ENCODE data around the gene CHST15.

CHST15 gene

GRCh38 chr10:124027031-124027611, 66.3 kb downstream of the CHST15 start:
- TF ChIP-seq CTCF (conservative IDR thresholded peaks at IDR 0.05; ENCODE audit: low read depth, low read length) = no peak
- Histone ChIP-seq H3K36me3 (ENCODE audit: insufficient read depth) (peaks cover 12% of the 10 kb centered on the region; the same call in 1 of the 2 replicates), H3K79me2 (ENCODE audit: insufficient read depth, low read depth) (no peaks in the 10 kb centered on the region; the same call in 1 of the 2 replicates)

DNA sequence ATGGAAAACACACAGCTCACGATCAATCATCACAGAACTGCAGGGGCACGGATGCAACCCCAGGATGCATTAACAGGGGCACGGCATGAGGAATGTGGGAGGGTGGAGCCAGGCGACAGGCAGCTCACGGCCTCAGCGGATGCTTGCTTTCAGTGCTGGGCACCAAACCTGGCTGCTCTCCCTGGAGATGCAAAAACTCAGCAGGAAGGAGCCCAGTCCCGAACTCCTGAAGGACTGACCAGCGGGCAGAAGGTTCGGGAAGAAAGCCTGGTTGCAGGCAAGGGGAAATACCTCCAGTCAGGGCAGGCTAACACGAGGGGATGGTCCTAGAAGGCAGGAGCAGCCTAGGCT, 66.8 kb downstream of the CHST15 start:
- H3K4me1 ChIP-seq (ENCODE audit: low read depth, poor library complexity, severe bottlenecking) = peaks cover 4% of the 10 kb centered on the region
- no peak overlapping the region for H3K9ac ChIP-seq
- H3K27ac ChIP-seq = no peak overlapping the region
- H3K79me2 ChIP-seq (ENCODE audit: insufficient read depth, low read depth) = peaks cover 4% of the 10 kb centered on the region; the same call in 1 of the 2 replicates
- no peaks in the 10 kb centered on the region for H3K27me3 ChIP-seq (ENCODE audit: insufficient read depth, low read depth)
- no peak overlapping the region for H2AFZ ChIP-seq (ENCODE audit: low read depth)
- no peaks in the 10 kb centered on the region for H4K20me1 ChIP-seq (ENCODE audit: insufficient read depth)
- H3K4me3 ChIP-seq (IDR thresholded peaks at IDR 0.05; ENCODE audit: insufficient read depth, low read depth, low read length) = no peak overlapping the region
- H3K36me3 ChIP-seq (ENCODE audit: insufficient read depth) = peaks cover 10% of the 10 kb centered on the region; the same call in 1 of the 2 replicates
- TF ChIP-seq CTCF (conservative IDR thresholded peaks at IDR 0.05; ENCODE audit: low read depth, low read length) = no peak
- no peak overlapping the region for H3K4me2 ChIP-seq

More at GRCh38 chr10:124027031-124027611, 66.3 kb downstream of the CHST15 start:
- Histone ChIP-seq H3K27ac (no peak overlapping the region), H3K4me1 (ENCODE audit: low read depth, poor library complexity, severe bottlenecking) (peaks cover 4% of the 10 kb centered on the region), H3K4me2 (no peak overlapping the region), H3K9ac (no peak overlapping the region), H4K20me1 (ENCODE audit: insufficient read depth) (no peaks in the 10 kb centered on the region), H3K4me3 (IDR thresholded peaks at IDR 0.05; ENCODE audit: insufficient read depth, low read depth, low read length) (no peak overlapping the region), H3K27me3 (ENCODE audit: insufficient read depth, low read depth) (no peaks in the 10 kb centered on the region), H2AFZ (ENCODE audit: low read depth) (no peak overlapping the region)

DNA sequence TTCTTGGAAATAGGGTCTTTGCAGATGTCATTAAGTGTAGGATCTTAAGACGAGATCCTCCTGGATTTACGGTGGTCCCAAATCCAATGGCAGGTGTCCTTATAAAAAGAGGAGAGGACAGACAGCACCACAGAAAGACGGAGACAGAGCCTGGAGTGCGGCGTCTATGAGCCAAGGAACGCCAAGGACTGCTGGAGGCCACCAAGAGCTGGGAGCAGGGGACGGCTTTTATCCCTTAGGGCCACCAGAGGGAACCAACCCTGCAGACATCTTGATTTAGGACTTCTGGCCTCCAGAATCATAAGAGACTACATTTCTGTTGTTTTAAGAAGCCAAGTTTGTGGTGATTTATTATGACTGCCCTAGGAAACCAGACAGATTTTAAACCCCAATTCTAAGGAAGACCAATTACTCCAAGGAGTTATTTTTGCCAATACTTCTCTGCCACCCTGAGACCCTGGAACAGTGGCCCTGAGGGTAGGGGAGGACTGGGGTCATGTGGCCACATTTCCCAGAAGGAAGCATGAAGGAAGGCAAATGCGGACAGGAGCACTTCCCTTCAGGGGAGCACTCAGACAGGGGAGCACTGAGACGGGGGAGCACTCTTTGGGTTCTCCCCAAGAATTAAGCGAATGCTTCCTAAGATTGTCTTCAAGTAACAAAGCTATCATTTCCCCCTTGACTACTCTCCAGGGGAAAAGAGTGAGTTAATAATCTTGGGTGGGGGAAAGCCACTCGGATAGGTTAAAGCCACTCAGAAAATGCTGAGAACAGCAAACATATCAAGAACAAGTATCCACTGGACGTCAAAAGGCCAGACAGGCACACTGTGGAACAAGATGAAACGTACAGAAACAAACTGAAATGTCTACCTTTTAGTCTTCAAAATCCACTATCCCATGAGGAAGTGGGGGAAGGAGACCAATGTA, 67.5 kb downstream of the CHST15 start:
- Histone ChIP-seq H3K79me2 (ENCODE audit: insufficient read depth, low read depth) (peaks cover 4% of the 10 kb centered on the region; the same call in 1 of the 2 replicates), H3K36me3 (ENCODE audit: insufficient read depth) (peaks cover 6% of the 10 kb centered on the region; the same call in 1 of the 2 replicates), H3K4me3 (IDR thresholded peaks at IDR 0.05; ENCODE audit: insufficient read depth, low read depth, low read length) (no peak overlapping the region), H3K9ac (no peak overlapping the region), H3K4me2 (no peak overlapping the region), H3K4me1 (ENCODE audit: low read depth, poor library complexity, severe bottlenecking) (peaks cover 4% of the 10 kb centered on the region), H2AFZ (ENCODE audit: low read depth) (no peak overlapping the region), H3K27ac (no peak overlapping the region), H4K20me1 (ENCODE audit: insufficient read depth) (no peaks in the 10 kb centered on the region), H3K27me3 (ENCODE audit: insufficient read depth, low read depth) (no peaks in the 10 kb centered on the region)
- TF ChIP-seq CTCF (conservative IDR thresholded peaks at IDR 0.05; ENCODE audit: low read depth, low read length) = no peak

GRCh38 chr10:124025152-124025551, 68.2 kb downstream of the CHST15 start:
- peaks cover 4% of the 10 kb centered on the region; the same call in 1 of the 2 replicates for H3K79me2 ChIP-seq (ENCODE audit: insufficient read depth, low read depth)
- no peaks in the 10 kb centered on the region for H4K20me1 ChIP-seq (ENCODE audit: insufficient read depth)
- H3K4me3 ChIP-seq (IDR thresholded peaks at IDR 0.05; ENCODE audit: insufficient read depth, low read depth, low read length) = no peak overlapping the region
- no peak overlapping the region for H3K4me2 ChIP-seq
- H2AFZ ChIP-seq (ENCODE audit: low read depth) = no peak overlapping the region
- no peaks in the 10 kb centered on the region for H3K36me3 ChIP-seq (ENCODE audit: insufficient read depth)
- no peak overlapping the region for H3K27ac ChIP-seq
- no peak for TF ChIP-seq CTCF (conservative IDR thresholded peaks at IDR 0.05; ENCODE audit: low read depth, low read length)
- no peak overlapping the region for H3K9ac ChIP-seq
- no peaks in the 10 kb centered on the region for H3K27me3 ChIP-seq (ENCODE audit: insufficient read depth, low read depth)
- peaks cover 4% of the 10 kb centered on the region for H3K4me1 ChIP-seq (ENCODE audit: low read depth, poor library complexity, severe bottlenecking)
